GM12878 (cell line): ENCODE results near the gene GALNT9. TPM values are rescaled to one million over a fixed set of nuclear protein-coding genes. Genes with fewer than 3 reads are reported as not detected.

Experiments
- ATAC-seq: fragments of 200-7000 bp; cut with Tn5 transposase; 3 replicates; pipeline ENCODE4 v1.9.1; 2020; ENCODE audit warnings: mild to moderate bottlenecking, moderate library complexity
- BruUV-seq: library from RNA; stranded (reverse); fragments of 400-500 nt; replicated peaks from 2 replicates; lab custom pipeline; 2021; lab: Mats Ljungman, UMichigan
- CTCF ChIA-PET: fragments of 300-600 bp; sonication (Branson Sonifier 250); formaldehyde crosslinking; extraction: SDS; loops from one replicate; lab custom pipeline; 2021; ENCODE audit warnings: inconsistent platforms; lab: Yijun Ruan, JAX
- POLR2A ChIA-PET: fragments of 350-600 bp; formaldehyde crosslinking; extraction: SDS; loops from one replicate; lab custom pipeline; 2021; ENCODE audit warnings: inconsistent platforms; lab: Charles Lee
- RAD21 ChIA-PET: fragments of 300-600 bp; sonication (Branson Sonifier 250); formaldehyde crosslinking; loops from one replicate; lab custom pipeline; 2023; ENCODE audit warnings: antibody characterized with exemption; ENCODE audit not compliant: unreplicated experiment; lab: Charles Lee
- SMC1A ChIA-PET: fragments of 300-600 bp; sonication (Branson Sonifier 250); formaldehyde crosslinking; loops from one replicate; lab custom pipeline; 2023; ENCODE audit not compliant: unreplicated experiment, uncharacterized antibody; lab: Charles Lee
- DNase-seq: peaks from one replicate; pipeline ENCODE4 v3.0.0-alpha.2; 2011; ENCODE audit warnings: low read depth, low spot score
- FAIRE-seq: peaks from 3 replicates; lab custom pipeline; 2011; peaks lifted over from hg19 to GRCh38; lab: Jason Lieb, UNC
- H2AFZ ChIP-seq: 2 replicates; pipeline ENCODE4 v1.6.0; 2011; ENCODE audit warnings: low read depth, low read length, control low read depth; ENCODE audit not compliant: control insufficient read depth
- H3K27ac ChIP-seq: 2 replicates; pipeline ENCODE4 v1.5.1; 2011; ENCODE audit warnings: control low read depth; ENCODE audit not compliant: control insufficient read depth, insufficient read depth
- H3K27me3 ChIP-seq, 2 experiments: replicated peaks in 1 of 2; 2 replicates each; pipeline versions ENCODE4 v1.6.0 to v1.6.1; 2011; ENCODE audit warnings: low read length in 1 of 2; ENCODE audit not compliant: control insufficient read depth in 2 of 2, insufficient read depth in 2 of 2
- H3K36me3 ChIP-seq, 2 experiments: 2 replicates each; pipeline ENCODE4 v1.5.1; 2011; ENCODE audit warnings: low read length in 1 of 2; ENCODE audit not compliant: control insufficient read depth in 2 of 2, insufficient read depth in 2 of 2
- H3K4me1 ChIP-seq: 2 replicates; pipeline ENCODE4 v1.6.1; 2011; ENCODE audit warnings: mild to moderate bottlenecking, low read length, moderate library complexity, mixed read lengths; ENCODE audit not compliant: control insufficient read depth, insufficient read depth
- H3K4me2 ChIP-seq: 2 replicates; pipeline ENCODE4 v1.6.0; 2011; ENCODE audit warnings: control low read depth; ENCODE audit not compliant: control insufficient read depth, insufficient read depth
- H3K4me3 ChIP-seq: fragments of 200-600 bp; sonication (generic); 2 replicates; pipeline ENCODE4 v1.5.1; 2016
- H3K79me2 ChIP-seq: 2 replicates; pipeline ENCODE4 v1.6.0; 2011; ENCODE audit warnings: low read length; ENCODE audit not compliant: control insufficient read depth, insufficient read depth
- H3K9ac ChIP-seq: 2 replicates; pipeline ENCODE4 v1.8.0; 2011; ENCODE audit warnings: low read length, control low read depth, mixed read lengths; ENCODE audit not compliant: control insufficient read depth, insufficient read depth
- H3K9me3 ChIP-seq: replicated peaks from 3 replicates; pipeline ENCODE4 v1.5.1; 2011; ENCODE audit warnings: mild to moderate bottlenecking, low read length; ENCODE audit not compliant: control insufficient read depth, insufficient read depth
- H4K20me1 ChIP-seq: 2 replicates; pipeline ENCODE4 v1.6.0; 2011; ENCODE audit not compliant: control insufficient read depth, insufficient read depth
- EED ChIP-seq: sonication (generic); IDR thresholded peaks from 2 replicates; pipeline ENCODE4 v1.6.1; 2016; ENCODE audit warnings: antibody characterized with exemption, low read depth
- EGR1 ChIP-seq, 2 experiments: IDR thresholded peaks; 1 replicate in 1 of 2; 2 replicates in 1 of 2; pipeline ENCODE4 v1.6.1; 2011 to 2012; ENCODE audit warnings: low read depth in 2 of 2, low read length in 2 of 2, borderline replicate concordance in 1 of 2, mild to moderate bottlenecking in 1 of 2, moderate library complexity in 1 of 2
- ZNF687 ChIP-seq: fragments of 450-650 bp; IDR thresholded peaks from 2 replicates; pipeline ENCODE4 v1.6.1; 2017; ENCODE audit warnings: mild to moderate bottlenecking, moderate library complexity
- WGBS: methylation state at CpG from one replicate; pipeline ENCODE4 v1.1.6; 2016; ENCODE audit warnings: low lambda C conversion rate; ENCODE audit not compliant: insufficient replicate concordance, insufficient coverage; ENCODE audit errors: missing lambda C conversion rate; 5-methylcytosine and 5-hydroxymethylcytosine counted together
- in situ Hi-C: fragments of 300-500 bp; cut with MboI; formaldehyde crosslinking; loops from 9 replicates; pipeline ENCODE4 v1.14.3; 2018; ENCODE audit warnings: mixed read lengths
- intact Hi-C: fragments of 100-400 bp; cut with micrococcal nuclease; formaldehyde crosslinking; loops from one replicate; pipeline ENCODE4 v1.14.2; 2022; ENCODE audit not compliant: unreplicated experiment
- polyA plus RNA-seq, 11 experiments: library from polyadenylated mRNA; depleted of rRNA in 4 of 11; unstranded in 6 of 11; stranded (reverse) in 5 of 11; fragments of >200 nt; fragmentation: Nextera tagmentation in 4 of 11; fragmentation: Illumina TruSeq in 1 of 11; extraction: Ambion mirVana in 4 of 11; extraction: Trizol in 1 of 11; gene quantifications; 1 replicate in 1 of 11; 2 replicates in 10 of 11; pipeline versions ENCODE4 v1.2.1 to v1.2.3, GENCODE V29; 2011 to 2016; ENCODE audit warnings: inconsistent platforms in 2 of 11, missing spikeins in 2 of 11, low read depth in 1 of 11
- total RNA-seq, 4 experiments: library from RNA; depleted of rRNA in 3 of 4; stranded (reverse); fragments of >200 nt in 3 of 4; fragmentation: Illumina TruSeq in 1 of 4; extraction: Trizol in 1 of 4; gene quantifications; 2 replicates each; pipeline versions ENCODE4 v1.2.1 to v1.2.3, GENCODE V29; 2013 to 2021

Gene GALNT9
- total and polyA plus RNA-seq, 10 of the 15 experiments (the other 5 are each of a cell fraction or from before 2014, with no cell fraction given): 0.04 TPM; not detected in 9

GRCh38 chr12:132349501-132350131 is 20.2 kb upstream of the GALNT9 start (continued):
- no peak for TF ChIP-seq ZNF687

- ChIA-PET CTCF (no interaction called here), POLR2A (no interaction called here), SMC1A (no interaction called here), RAD21 (no interaction called here)
- Histone ChIP-seq H3K27ac (no peak overlapping the region), H3K36me3 (no peaks in the 10 kb centered on the region), H3K4me3 (no peak overlapping the region), H3K27me3 (no peaks in the 10 kb centered on the region), H3K9ac (no peak overlapping the region), H4K20me1 (no peaks in the 10 kb centered on the region), H3K4me1 (no peaks in the 10 kb centered on the region), H3K9me3 (no peaks in the 10 kb centered on the region; the same call in 2 of the 3 replicates), H3K4me2 (no peak overlapping the region), H2AFZ (no peak overlapping the region), H3K79me2 (no peaks in the 10 kb centered on the region)
- in situ Hi-C loops (no loop called here), intact Hi-C loops (no loop called here)
- 34% methylated on average over 14 of the region's 14 CpGs for WGBS
- no peak for FAIRE-seq
- BruUV-seq: no TSS peak
- DNase-seq: no peak
- no peak for ATAC-seq
- TF ChIP-seq EED: no peak
- TF ChIP-seq EGR1 (IDR thresholded peaks at IDR 0.05; ENCODE audit: borderline replicate concordance in 1 of 2, low read depth in 2 of 2, low read length in 2 of 2): no peak
These were observed 18.8 kb upstream of the GALNT9 start for GRCh38 chr12:132348176-132348575.
